Right kidney (tissue), 1 donor: Measurements from ENCODE around the gene MAST4.
"Not testable (repeated sequence)": the region's sequence is repeated elsewhere in the genome, so short reads cannot be mapped to it uniquely, and the experiment has no call there.

Source experiments
- DNase-seq: peaks from one replicate; pipeline ENCODE4 v3.0.0-alpha.2; 2016

Gene MAST4

DNA sequence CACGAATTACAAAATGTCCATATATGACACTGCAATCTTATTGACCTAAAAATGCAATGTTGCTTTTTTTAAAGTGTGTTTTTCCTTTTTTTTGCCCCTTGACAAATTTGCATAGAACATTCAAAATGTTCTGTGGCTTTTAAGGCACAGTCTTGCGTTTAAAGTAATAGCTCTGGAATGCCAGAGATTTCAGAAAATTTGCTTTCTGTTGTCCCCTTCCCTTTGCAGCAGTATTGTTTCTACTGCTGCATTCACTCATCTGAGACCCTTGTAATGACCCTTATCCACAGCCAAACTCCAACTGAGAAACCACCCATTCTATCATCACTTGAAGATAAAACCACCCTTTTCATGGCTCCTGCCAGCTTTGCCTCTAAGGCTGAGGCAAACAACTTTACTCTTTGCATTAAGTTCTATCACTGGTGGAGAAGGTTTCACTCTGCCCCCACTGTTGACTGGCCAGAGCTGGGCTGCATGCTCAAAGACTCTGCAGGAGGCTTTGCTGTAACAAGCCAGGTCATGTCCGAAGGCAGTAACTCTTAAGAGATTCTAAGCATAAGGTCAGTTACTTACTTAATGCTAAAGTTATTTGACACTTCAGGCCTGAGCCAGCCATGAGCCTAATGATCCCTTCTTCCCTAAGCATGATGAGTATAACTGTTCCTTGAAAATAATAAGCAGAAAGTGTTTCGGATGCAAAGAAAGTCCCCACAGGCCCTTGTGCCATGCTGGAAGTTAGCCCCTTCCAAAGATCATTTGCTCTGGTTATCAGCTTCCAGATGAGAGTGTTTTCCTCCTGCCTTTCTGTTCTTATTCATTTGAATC, 498.5 kb downstream of the MAST4 start:
- DNase-seq: peak; percentile 31

DNA sequence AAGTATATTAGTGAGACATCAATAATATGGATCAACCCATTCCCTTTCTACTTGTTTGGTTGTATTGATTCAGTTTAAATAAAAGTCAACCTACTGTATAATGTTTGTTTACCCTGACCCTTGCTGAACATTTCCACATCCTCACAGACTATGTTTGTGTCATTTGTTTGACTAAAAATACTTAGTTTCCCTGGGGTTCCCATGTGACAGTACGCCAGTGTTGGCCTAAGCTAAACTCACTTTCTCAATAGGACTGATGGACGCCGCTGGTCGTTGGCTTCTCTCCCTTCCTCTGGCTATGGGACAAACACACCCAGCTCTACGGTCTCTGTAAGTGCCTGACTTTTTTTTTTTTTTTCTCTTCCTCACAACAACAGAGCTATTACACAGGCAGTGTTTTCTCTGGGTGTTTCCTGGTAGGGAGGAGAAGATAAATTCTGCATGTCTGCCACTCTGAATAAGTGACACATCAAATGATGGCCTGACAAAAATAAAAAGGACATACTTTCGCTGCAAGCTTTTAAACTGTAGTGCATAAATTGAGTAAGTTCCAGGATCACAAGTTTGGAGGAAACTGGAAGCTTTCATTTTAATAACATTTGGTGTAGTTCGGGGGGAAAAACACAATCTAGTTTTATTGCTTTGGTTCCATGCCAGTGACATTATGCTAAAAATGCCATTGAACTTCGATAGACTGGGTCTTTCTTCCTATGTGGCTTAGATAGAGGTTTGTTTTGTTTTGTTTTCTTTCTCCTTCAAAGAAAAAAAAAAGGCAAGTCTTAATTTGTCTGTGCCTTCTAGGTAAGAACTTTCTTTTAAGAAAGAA, 499.4 kb downstream of the MAST4 start:
- peak; percentile 34 for DNase-seq

DNA sequence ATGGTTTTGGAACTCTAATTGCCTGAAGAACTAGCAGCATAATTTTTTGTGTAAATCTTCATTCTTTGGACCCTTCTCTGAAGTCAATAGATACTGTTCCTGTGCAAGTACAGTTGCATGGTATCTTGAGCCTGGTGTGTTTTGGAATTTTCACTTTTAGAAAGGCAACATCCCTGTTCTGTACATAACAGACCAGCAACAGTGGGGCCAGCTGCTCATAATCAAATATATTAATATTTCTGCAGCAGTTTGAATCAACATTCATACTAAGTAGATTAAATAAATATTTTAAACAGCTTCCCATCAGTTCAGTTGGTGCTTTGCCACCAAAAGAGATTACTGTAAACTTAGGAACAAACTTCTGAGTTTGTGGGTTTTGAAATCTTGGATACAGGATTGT, 502.5 kb downstream of the MAST4 start:
- DNase-seq: no peak

DNA sequence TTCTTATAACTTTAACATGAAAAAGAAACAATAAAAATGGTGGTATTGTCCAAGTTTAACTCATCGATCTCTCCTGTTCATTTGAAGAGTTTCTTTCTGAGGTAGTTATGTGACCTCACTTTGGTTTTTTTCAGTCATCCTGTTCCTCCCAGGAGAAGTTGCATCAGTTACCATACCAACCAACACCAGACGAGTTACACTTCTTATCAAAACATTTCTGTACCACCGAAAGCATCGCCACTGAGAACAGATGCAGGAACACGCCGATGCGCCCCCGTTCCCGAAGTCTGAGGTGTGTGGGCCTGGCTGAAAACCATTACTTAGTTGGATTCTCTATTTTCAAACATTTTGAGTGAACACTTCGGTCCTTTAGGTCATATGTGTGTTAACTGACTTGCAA, 504.1 kb downstream of the MAST4 start:
- DNase-seq: no peak

GRCh38 chr5:67102708-67103107, 506.5 kb downstream of the MAST4 start:
- no peak for DNase-seq

DNA sequence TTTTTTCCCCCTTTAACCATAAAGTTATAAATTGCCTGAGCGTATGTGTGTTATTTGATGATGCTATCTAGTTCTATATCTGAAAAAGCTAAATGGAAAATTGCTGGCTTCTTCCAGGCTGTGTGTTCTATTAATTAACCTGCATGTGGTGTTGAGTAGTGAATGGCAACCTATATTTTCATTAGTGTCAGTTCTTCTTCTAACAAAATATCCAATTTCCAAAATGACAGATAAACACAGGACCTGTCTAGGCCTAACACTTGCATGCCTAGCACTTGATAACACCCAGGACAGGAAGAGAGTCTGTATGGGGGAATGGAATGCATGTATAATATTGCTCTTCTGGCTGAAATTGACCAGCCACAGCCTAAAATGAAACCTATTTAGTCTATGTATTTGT, 508.7 kb downstream of the MAST4 start:
- DNase-seq: no peak

DNA sequence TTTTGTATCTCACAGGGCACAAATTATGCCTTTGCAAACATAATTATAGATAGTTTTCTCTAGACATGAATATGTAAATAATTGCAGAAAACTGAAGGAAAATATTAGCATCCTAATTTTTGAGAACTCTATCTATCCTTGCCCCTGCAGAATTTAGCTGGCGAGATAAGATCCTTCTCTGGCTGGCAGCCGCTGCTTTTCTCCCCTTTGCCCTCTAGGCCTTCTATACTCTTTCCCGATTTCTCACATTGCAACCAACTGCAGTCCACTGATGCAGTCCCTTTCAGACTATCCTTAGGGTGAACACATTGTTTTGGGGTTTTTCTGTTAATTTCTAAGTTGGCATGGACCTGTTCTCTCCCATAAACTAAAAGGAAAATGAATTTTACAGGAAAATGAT, 509.1 kb downstream of the MAST4 start:
- DNase-seq: no peak

DNA sequence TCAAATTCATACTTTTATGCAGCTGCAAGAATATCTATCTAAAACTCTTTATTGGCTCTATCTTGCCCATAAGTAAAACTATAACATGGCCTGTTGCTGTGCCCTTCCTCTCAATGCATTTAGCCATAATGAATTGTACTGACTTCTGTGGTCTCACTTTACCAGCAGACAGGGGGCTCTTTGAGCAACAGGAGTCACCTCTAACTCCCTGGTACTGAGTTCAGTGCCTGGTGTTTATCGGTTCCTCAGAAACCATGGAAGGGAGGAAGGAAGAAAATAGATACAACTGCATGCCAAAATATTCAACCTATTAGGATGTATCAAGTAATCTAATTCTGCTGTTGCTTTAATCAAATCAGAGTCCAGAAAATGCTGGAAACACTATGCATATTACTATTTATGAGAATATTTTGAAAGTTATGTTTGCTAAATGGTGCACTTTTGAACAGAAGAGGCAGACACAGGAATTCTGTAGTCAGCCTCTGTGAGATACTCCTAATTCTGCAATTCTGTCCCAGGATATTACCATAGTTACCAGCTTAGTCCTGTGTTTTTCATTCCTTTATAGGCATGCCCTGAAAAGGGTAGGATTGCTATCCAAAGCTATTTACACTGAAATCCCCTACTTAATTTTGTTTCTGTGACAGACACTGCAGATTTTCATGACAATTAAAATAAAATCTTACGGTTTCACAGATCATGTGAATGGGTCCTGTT, 510.6 kb downstream of the MAST4 start:
- no peak for DNase-seq

- DNase-seq: no peak
Observed at GRCh38 chr5:67111779-67112178, 515.6 kb downstream of the MAST4 start.

DNA sequence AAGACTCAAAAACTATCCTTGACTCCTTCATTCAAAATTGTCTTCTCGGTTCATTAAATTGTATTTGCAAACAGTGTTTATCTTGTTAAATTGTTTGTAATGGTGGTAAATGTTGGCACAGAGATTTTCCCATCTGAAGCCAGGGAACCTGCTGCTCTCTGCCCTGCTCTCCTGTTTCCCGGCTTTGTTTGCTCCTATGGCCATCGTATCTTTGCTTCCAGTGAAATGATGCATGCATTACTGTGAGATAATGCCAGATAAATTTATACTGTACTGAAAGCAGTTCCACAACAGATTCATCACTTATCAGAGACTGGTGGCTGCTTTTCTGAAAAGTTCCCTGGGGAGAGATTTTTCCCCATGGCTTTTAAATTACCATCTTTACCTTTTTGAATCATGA, 519.1 kb downstream of the MAST4 start:
- DNase-seq: no peak

GRCh38 chr5:67115817-67116216, 519.6 kb downstream of the MAST4 start:
- DNase-seq: no peak

DNA sequence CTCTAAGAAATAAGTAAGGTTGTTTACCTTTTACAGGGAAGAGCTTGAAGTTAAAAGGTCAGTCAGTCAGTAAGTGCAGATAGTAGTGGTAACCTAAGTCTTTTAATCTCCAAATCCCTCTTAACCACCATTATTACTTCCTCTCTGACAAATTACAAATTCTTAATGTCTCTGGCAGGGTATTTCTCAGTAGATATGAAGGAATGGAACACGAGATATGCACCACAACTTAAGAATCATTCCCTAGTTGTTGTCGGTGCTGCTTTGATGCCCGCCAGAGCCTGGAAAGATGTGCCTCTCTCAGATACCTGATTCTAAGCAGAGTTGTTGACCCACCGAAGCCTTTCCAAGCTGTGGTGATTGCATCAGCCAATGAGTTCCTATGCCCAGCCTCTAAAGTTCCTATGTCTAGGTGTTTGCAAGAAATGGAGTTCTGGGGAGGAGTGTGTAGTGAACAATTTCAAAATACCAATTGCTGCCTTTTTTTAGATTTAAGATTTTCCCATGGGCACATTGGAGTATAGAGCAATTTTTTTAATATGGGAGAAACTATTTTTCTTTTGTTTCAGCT, 521.9 kb downstream of the MAST4 start:
- DNase-seq: no peak

DNA sequence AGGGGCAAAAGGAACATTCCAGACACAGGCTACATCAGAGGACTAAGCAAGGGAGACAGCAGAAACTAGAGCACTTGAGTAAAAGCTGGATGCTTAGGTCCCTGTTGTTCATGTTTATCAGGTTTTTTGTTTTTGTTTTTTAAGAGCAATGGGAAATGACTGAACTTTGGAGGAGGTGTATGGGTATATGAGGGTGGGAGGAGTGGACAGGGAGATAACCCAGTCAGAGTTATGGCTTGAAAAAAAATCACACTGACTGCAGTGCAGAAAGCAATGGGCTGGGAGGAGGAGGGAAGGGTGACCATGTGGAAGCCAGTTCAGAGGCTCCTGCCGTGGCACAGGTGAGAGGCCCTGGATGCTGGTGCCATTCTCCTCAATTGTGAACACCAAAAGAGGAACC, 522.8 kb downstream of the MAST4 start:
- no peak for DNase-seq

GRCh38 chr5:67120032-67120431, 523.8 kb downstream of the MAST4 start:
- no peak for DNase-seq

DNA sequence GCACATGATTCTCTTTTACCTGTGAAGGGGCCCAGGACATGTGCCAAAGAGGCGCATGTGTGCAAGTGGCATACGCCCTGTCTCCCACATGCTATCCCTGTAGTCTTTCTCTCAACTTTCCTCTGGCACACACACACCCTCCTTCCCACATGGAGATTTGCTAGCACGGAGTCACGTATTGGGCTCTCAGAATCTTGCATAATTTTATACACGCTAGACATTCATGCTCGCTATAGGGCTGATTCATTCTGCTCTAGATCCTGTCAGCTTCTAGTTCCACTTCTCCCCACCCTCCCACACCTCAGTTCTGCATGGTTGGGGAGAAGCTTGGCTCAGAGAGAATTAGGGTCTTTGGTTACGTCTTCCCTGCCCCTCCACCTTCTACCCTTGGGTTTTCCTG, 527.6 kb downstream of the MAST4 start:
- no peak for DNase-seq

- DNase-seq: no peak
Observed at GRCh38 chr5:67124556-67124955, 528.4 kb downstream of the MAST4 start.

DNA sequence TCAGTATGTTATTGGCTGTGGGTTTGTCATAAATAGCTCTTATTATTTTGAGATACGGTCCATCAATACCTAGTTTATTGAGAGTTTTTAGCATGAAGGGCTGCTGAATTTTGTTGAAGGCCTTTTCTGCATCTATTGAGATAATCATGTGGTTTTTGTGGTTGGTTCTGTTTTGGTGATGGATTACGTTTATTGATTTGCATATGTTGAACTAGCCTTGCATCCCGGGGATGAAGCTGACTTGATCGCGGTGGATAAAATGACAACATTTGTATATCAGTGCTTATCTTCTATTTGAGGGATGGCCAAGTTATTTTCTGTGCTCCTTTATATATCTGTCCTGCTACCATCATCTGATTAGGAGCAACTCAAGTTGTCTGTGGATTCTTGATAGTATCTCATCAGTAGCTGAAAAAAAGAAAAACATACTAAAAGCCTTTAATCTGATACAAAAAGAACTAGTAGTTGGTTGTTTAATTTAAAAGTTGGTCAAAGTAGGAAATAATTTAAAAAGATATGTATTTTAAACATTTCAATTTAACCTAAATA, 531.2 kb downstream of the MAST4 start:
- DNase-seq: not testable (repeated sequence)

GRCh38 chr5:67129768-67130167, 533.6 kb downstream of the MAST4 start:
- DNase-seq: no peak

DNA sequence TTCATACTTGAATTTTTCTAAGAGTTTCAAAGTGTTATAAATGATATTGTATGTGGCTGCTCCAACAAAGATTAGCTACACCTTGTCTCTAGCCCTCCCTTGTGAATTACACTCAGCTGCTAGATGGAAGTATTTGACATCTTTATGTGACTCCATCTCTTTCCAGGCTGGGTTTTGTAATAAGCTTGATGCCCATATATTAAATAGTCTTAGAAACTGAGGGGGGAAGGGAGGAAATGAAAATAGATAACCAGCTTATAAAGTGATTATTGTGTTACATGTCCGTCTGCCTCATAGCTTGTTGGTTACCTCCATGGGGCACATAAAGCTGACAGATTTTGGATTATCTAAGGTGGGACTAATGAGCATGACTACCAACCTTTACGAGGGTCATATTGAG, 537.0 kb downstream of the MAST4 start:
- DNase-seq: no peak

GRCh38 chr5:67133776-67134175, 537.6 kb downstream of the MAST4 start:
- no peak for DNase-seq

DNA sequence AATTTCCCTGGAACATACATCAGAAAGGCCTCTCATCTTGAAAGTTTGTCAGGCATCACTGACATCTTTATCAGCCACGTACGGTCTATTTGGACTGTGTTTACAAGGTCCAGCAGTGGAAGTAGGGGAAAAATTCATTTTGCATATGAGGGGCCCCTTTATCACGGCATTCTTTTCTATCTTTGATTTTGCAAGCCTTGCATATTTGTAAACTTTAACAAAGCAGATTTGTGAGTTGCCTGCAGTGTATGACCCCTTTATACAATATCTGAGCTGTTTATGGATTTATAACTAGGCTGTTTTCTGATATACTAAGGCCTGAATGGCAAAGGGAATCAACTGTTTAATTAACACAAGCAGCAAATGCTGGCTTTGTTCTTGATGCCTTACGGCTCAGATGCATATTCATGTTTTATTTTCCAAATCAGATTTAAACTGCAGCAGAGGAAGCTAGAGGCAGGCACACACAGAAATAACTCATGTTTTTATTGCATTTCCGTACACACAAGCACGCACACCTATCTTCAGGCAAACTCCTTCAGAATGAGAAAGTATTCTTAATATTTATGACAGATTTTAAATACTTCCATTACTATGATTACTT, 539.3 kb downstream of the MAST4 start:
- no peak for DNase-seq

DNA sequence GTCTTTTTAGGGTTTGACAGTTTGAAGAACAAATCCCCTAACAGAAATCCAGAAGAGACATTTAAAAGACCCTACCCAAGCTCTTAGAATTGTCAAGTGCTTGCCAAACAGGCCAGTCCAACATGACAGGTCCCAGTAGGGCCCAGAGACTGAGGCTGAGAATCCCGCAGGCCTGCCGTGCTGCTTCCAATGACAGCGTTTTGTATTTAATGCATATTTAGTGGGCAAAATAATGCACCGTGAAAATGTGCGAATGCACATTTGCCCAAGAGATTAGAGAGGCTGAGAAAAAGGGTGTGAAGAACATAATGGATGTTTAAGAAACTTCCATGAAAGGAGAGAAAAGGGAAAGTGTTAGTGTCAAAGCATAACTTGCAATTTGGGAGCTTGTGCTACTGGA, 542.8 kb downstream of the MAST4 start:
- DNase-seq: no peak
